Measurements from ENCODE around the gene MTHFS.

DNA sequence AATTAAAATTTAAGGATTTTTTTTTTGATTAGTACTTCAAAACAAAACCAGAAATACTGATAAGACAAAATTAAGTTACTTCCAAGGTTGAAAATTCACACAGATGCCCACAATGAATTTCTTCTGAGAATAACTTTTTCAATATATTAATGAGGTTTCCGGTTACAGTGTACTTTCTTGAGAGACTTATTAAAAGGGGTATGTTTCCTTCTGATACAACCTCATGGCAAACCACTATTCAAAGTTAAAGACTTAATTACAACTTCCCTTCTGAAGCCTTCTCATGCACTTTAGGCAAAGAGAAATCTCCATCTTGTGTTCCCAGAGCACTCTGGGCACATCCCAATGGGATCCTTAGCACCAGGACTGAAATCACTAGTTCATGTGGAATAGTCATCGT, 36.2 kb downstream of the MTHFS start:
- TF ChIP-seq, protein P1, sequence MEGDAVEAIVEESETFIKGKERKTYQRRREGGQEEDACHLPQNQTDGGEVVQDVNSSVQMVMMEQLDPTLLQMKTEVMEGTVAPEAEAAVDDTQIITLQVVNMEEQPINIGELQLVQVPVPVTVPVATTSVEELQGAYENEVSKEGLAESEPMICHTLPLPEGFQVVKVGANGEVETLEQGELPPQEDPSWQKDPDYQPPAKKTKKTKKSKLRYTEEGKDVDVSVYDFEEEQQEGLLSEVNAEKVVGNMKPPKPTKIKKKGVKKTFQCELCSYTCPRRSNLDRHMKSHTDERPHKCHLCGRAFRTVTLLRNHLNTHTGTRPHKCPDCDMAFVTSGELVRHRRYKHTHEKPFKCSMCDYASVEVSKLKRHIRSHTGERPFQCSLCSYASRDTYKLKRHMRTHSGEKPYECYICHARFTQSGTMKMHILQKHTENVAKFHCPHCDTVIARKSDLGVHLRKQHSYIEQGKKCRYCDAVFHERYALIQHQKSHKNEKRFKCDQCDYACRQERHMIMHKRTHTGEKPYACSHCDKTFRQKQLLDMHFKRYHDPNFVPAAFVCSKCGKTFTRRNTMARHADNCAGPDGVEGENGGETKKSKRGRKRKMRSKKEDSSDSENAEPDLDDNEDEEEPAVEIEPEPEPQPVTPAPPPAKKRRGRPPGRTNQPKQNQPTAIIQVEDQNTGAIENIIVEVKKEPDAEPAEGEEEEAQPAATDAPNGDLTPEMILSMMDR (conservative IDR thresholded peaks at IDR 0.05) = no peak
- TF ChIP-seq EZH2 (IDR thresholded peaks at IDR 0.05; ENCODE audit: low read depth) = no peak

All from PC-9 (cell line).